Activated CD8-positive, alpha-beta memory T cell treated with anti-CD3 and anti-CD28 coated beads for 4 hours (primary cell): ENCODE measurements around the gene AP1AR.
"Not testable (repeated sequence)": the region's sequence is repeated elsewhere in the genome, so short reads cannot be mapped to it uniquely, and the experiment has no call there.

Experiments used
- DNase-seq, 2 donors: peaks; one replicate each; pipeline ENCODE4 v3.0.0-alpha.2; 2020; ENCODE audit warnings: low read depth in 2 of 2

The AP1AR gene

GRCh38 chr4:112231779-112232713, at the start of gene AP1AR:
Gene AP1AR, plus strand, starts transcription at chr4:112231787. Its CDS starts 305 bp downstream, at chr4:112232092.
- peak; percentile 56 to 62 for DNase-seq

- DNase-seq, result no peak
Observed at GRCh38 chr4:112182604-112183003, 49.0 kb upstream of the AP1AR start.

GRCh38 chr4:112183252-112183651, 48.3 kb upstream of the AP1AR start:
- no peak for DNase-seq

GRCh38 chr4:112184438-112184837, 47.1 kb upstream of the AP1AR start:
- no peak for DNase-seq

- no peak for DNase-seq
Observed at GRCh38 chr4:112185334-112185733, 46.3 kb upstream of the AP1AR start.

- no peak for DNase-seq
Observed at GRCh38 chr4:112185740-112186670, 45.6 kb upstream of the AP1AR start.

GRCh38 chr4:112189754-112190153, 41.8 kb upstream of the AP1AR start:
- DNase-seq, result no peak

GRCh38 chr4:112190684-112191083, 40.9 kb upstream of the AP1AR start:
- DNase-seq, result no peak

GRCh38 chr4:112196461-112196860, 35.1 kb upstream of the AP1AR start:
- DNase-seq, result no peak

- DNase-seq, result no peak
Observed at GRCh38 chr4:112199041-112199440, 32.5 kb upstream of the AP1AR start.

- DNase-seq, result no peak
Observed at GRCh38 chr4:112201915-112202505, 29.6 kb upstream of the AP1AR start.

- DNase-seq, result no peak
Observed at GRCh38 chr4:112203593-112203992, 28.0 kb upstream of the AP1AR start.

- DNase-seq, result no peak
Observed at GRCh38 chr4:112206431-112206830, 25.2 kb upstream of the AP1AR start.

GRCh38 chr4:112208137-112209095, 23.2 kb upstream of the AP1AR start:
- DNase-seq, result not testable (repeated sequence)

GRCh38 chr4:112210777-112211176, 20.8 kb upstream of the AP1AR start:
- DNase-seq, result no peak

GRCh38 chr4:112213091-112213490, 18.5 kb upstream of the AP1AR start:
- DNase-seq, result no peak

- DNase-seq, result no peak
Observed at GRCh38 chr4:112213856-112214255, 17.7 kb upstream of the AP1AR start.

GRCh38 chr4:112214390-112215264, 17.0 kb upstream of the AP1AR start:
- DNase-seq, result no peak

- no peak for DNase-seq
Observed at GRCh38 chr4:112219826-112220366, 11.7 kb upstream of the AP1AR start.
